ENCODE results near the gene TRMT44. TPM values are rescaled to one million over a fixed set of nuclear protein-coding genes. Genes with fewer than 3 reads are reported as not detected.

Gene TRMT44
- total RNA-seq, 1 donor from 2014 or later = 23.9 TPM

- H3K4me3 ChIP-seq = no peak overlapping the region
- TF ChIP-seq CTCF (IDR thresholded peaks at IDR 0.05) = no peak
- H3K4me1 ChIP-seq = no peaks in the 10 kb centered on the region
- no peaks in the 10 kb centered on the region for H3K36me3 ChIP-seq
- H3K27me3 ChIP-seq (ENCODE audit: low read depth) = no peaks in the 10 kb centered on the region
- ATAC-seq (no peak), DNase-seq (no peak)
- intact Hi-C loops (cut with DNase I) = no loop called here
- H3K9me3 ChIP-seq = peaks cover 4% of the 10 kb centered on the region
- H3K27ac ChIP-seq = no peak overlapping the region
Measured at GRCh38 chr4:8516061-8516573, 75.5 kb downstream of the TRMT44 start.

DNA sequence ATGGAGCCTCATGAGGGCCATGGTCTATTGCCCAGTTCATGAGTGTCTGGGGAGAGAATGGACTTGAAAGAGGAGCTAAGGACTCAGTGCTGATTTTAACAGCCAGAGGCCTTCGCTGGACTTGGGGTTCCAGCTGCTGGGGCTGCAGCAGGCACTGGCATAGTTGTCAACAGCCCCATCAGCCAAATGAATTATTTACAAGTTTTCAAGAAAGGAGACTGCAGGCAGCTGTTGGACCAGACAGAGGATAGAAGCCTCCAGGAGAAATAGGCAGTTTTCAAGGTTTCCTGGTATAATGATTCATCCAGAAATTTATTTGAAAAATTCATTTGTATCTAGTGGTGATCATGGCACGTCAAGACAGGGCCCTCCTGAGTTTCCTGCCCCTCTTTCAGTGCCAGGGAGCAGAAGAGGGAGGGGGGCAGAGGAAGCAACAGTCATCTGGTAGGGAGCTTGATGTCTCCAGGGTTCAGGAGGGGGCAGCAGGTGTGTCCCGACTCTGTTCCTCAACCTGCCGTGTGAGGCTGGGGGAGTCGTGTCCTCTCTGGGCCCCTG, 76.5 kb downstream of the TRMT44 start:
- peaks cover 8% of the 10 kb centered on the region for H3K9me3 ChIP-seq
- H3K27me3 ChIP-seq (ENCODE audit: low read depth) = no peaks in the 10 kb centered on the region
- DNase-seq (no peak), ATAC-seq (no peak)
- intact Hi-C loops (cut with DNase I) = no loop called here
- H3K27ac ChIP-seq = no peak overlapping the region
- no peaks in the 10 kb centered on the region for H3K36me3 ChIP-seq
- no peak overlapping the region for H3K4me3 ChIP-seq
- H3K4me1 ChIP-seq = no peaks in the 10 kb centered on the region
- no peak for TF ChIP-seq CTCF (IDR thresholded peaks at IDR 0.05)

- no peak overlapping the region for H3K27ac ChIP-seq
- no peak overlapping the region for H3K4me3 ChIP-seq
- ATAC-seq = no peak
- no peak for DNase-seq
- H3K27me3 ChIP-seq (ENCODE audit: low read depth) = no peaks in the 10 kb centered on the region
- intact Hi-C loops (cut with DNase I) = no loop called here
- no peak for TF ChIP-seq CTCF (IDR thresholded peaks at IDR 0.05)
- no peaks in the 10 kb centered on the region for H3K4me1 ChIP-seq
- peaks cover 8% of the 10 kb centered on the region for H3K9me3 ChIP-seq
- no peaks in the 10 kb centered on the region for H3K36me3 ChIP-seq
Measured at GRCh38 chr4:8517946-8518345, 77.4 kb downstream of the TRMT44 start.

GRCh38 chr4:8522160-8523120, 81.9 kb downstream of the TRMT44 start:
- intact Hi-C loops (cut with DNase I) = no loop called here
- H3K27me3 ChIP-seq (ENCODE audit: low read depth) = no peaks in the 10 kb centered on the region
- ATAC-seq (no peak), DNase-seq (no peak)
- peaks cover 8% of the 10 kb centered on the region for H3K9me3 ChIP-seq
- no peak overlapping the region for H3K4me3 ChIP-seq
- H3K27ac ChIP-seq = no peak overlapping the region
- H3K36me3 ChIP-seq = no peaks in the 10 kb centered on the region
- H3K4me1 ChIP-seq = no peaks in the 10 kb centered on the region
- TF ChIP-seq CTCF (IDR thresholded peaks at IDR 0.05) = no peak

GRCh38 chr4:8523175-8523574, 82.6 kb downstream of the TRMT44 start:
- DNase-seq = no peak
- Histone ChIP-seq H3K9me3 (peaks cover 8% of the 10 kb centered on the region), H3K4me1 (no peaks in the 10 kb centered on the region), H3K27ac (no peak overlapping the region), H3K36me3 (no peaks in the 10 kb centered on the region), H3K27me3 (ENCODE audit: low read depth) (no peaks in the 10 kb centered on the region), H3K4me3 (no peak overlapping the region)
- no peak for ATAC-seq
- TF ChIP-seq CTCF (IDR thresholded peaks at IDR 0.05) = no peak
- intact Hi-C loops (cut with DNase I) = no loop called here

Measured in lower lobe of right lung (tissue), 2 donors.